Liver (tissue), 9 donors: Measurements from ENCODE around the gene CIBAR2. TPM values are rescaled to one million over a fixed set of nuclear protein-coding genes. Genes with fewer than 3 reads are reported as not detected.

Experiments used
- DNase-seq: peaks from one replicate; pipeline ENCODE4 v3.0.0-alpha.2; 2017; ENCODE audit warnings: low spot score
- H3K27ac ChIP-seq, 2 donors: one replicate each; pipeline ENCODE4 v1.7.0; 2013; ENCODE audit warnings: inconsistent platforms in 2 of 2, low read length in 2 of 2, control low read depth in 1 of 2, low read depth in 1 of 2, mild to moderate bottlenecking in 1 of 2
- H3K27me3 ChIP-seq, 4 donors: one replicate each; pipeline versions ENCODE4 v1.6.1 to v1.7.0; 2013; ENCODE audit warnings: low read length in 3 of 4, inconsistent platforms in 1 of 4, mild to moderate bottlenecking in 1 of 4, moderate library complexity in 1 of 4; ENCODE audit not compliant: control insufficient read depth in 4 of 4, insufficient read depth in 4 of 4
- H3K36me3 ChIP-seq, 4 donors: one replicate each; pipeline versions ENCODE4 v1.6.1 to v1.7.0; 2013; ENCODE audit warnings: low read length in 3 of 4, mild to moderate bottlenecking in 3 of 4, low read depth in 1 of 4, moderate library complexity in 1 of 4; ENCODE audit not compliant: control insufficient read depth in 4 of 4, insufficient read depth in 3 of 4
- H3K4me1 ChIP-seq, 4 donors: one replicate each; pipeline versions ENCODE4 v1.6.1 to v1.7.0; 2013; ENCODE audit warnings: low read length in 3 of 4, mild to moderate bottlenecking in 3 of 4, moderate library complexity in 1 of 4; ENCODE audit not compliant: control insufficient read depth in 4 of 4, insufficient read depth in 4 of 4
- H3K4me3 ChIP-seq, 3 donors: one replicate each; pipeline versions ENCODE4 v1.6.1 to v1.7.0; 2013; ENCODE audit warnings: low read length in 3 of 3, control low read depth in 1 of 3, low read depth in 1 of 3, mild to moderate bottlenecking in 1 of 3
- H3K9ac ChIP-seq, 2 donors: one replicate each; pipeline ENCODE4 v1.7.0; 2013; ENCODE audit warnings: low read length in 2 of 2, mild to moderate bottlenecking in 2 of 2, moderate library complexity in 2 of 2, control low read depth in 1 of 2, low read depth in 1 of 2
- H3K9me3 ChIP-seq, 4 donors: one replicate each; pipeline versions ENCODE4 v1.6.1 to v1.7.0; 2013; ENCODE audit warnings: low read length in 3 of 4; ENCODE audit not compliant: control insufficient read depth in 4 of 4
- EGR1 ChIP-seq, 2 donors: IDR thresholded peaks; 2 replicates each; pipeline ENCODE4 v1.6.1; 2016 to 2018; ENCODE audit warnings: antibody characterized with exemption in 2 of 2, low read depth in 2 of 2
- FOXA2 ChIP-seq: IDR thresholded peaks from 2 replicates; pipeline ENCODE4 v1.6.1; 2016; ENCODE audit warnings: antibody characterized with exemption
- GABPA ChIP-seq, 2 donors: IDR thresholded peaks in 1 of 2; conservative IDR thresholded peaks in 1 of 2; 2 replicates each; pipeline ENCODE4 v1.6.1; 2016; ENCODE audit warnings: antibody characterized with exemption in 2 of 2, mild to moderate bottlenecking in 1 of 2, moderate library complexity in 1 of 2
- HNF4G ChIP-seq: IDR thresholded peaks from 2 replicates; pipeline ENCODE4 v1.6.1; 2016; ENCODE audit warnings: antibody characterized with exemption
- MAX ChIP-seq: IDR thresholded peaks from 2 replicates; pipeline ENCODE4 v1.6.1; 2016; ENCODE audit warnings: antibody characterized with exemption
- RAD21 ChIP-seq, 2 donors: IDR thresholded peaks; 2 replicates each; pipeline ENCODE4 v1.6.1; 2016; ENCODE audit warnings: antibody characterized with exemption in 2 of 2, mild to moderate bottlenecking in 2 of 2
- RXRA ChIP-seq, 2 donors: IDR thresholded peaks; 2 replicates each; pipeline ENCODE4 v1.6.1; 2017 to 2018; ENCODE audit warnings: antibody characterized with exemption in 2 of 2, mild to moderate bottlenecking in 1 of 2
- WGBS: extraction: QIAGEN DNeasy Blood & Tissue Kit; methylation state at CpG from one replicate; pipeline ENCODE4 v1.1.7; 2013; 5-methylcytosine and 5-hydroxymethylcytosine counted together
- polyA plus RNA-seq, 2 donors: library from polyadenylated mRNA; stranded (reverse) in 1 of 2; unstranded in 1 of 2; fragments of 200-250 nt in 1 of 2; fragments of >200 nt in 1 of 2; fragmentation: Nextera tagmentation in 1 of 2; extraction: Ambion mirVana in 1 of 2; gene quantifications; one replicate each; pipeline versions ENCODE4 v1.2.1 to v1.2.3, GENCODE V29; 2013 to 2015
- total RNA-seq, 2 donors: library from RNA; depleted of rRNA; stranded (reverse); fragments of >200 nt; gene quantifications; one replicate each; pipeline ENCODE4 v1.2.3, GENCODE V29; 2014
- TF ChIP-seq, protein P1 (sequence below): IDR thresholded peaks from 2 replicates; pipeline ENCODE4 v1.6.1; 2016; ENCODE audit warnings: antibody characterized with exemption, mild to moderate bottlenecking
- TF ChIP-seq, protein P2 (sequence below): fragments of 150-350 bp; IDR thresholded peaks from 2 replicates; pipeline ENCODE4 v1.5.1; 2017; ENCODE audit warnings: improper control_type of control experiment, low read depth, low read length; ENCODE audit not compliant: missing input control
- donor health status: healthy.
- donor health status: healthy.
- donor health status: healthy.
- donor health status: healthy.
- donor health status: healthy.

CIBAR2 gene
- total and polyA plus RNA-seq, 4 donors, result not detected

- Histone ChIP-seq H3K27ac (no peak overlapping the region), H3K4me1 (peaks cover 0 to 12% (median 6%) of the 10 kb centered on the region in 4 donors), H3K4me3 (no peak overlapping the region), H3K36me3 (no peaks in the 10 kb centered on the region), H3K27me3 (no peaks in the 10 kb centered on the region), H3K9me3 (no peaks in the 10 kb centered on the region), H3K9ac (no peak overlapping the region)
- DNase-seq, result no peak
- TF ChIP-seq HNF4G (no peak), FOXA2 (no peak), EGR1 (IDR thresholded peaks at IDR 0.05; ENCODE audit: low read depth in 2 of 2) (no peak), GABPA (IDR thresholded peaks at IDR 0.05 in 1 of 2, conservative IDR thresholded peaks at IDR 0.05 in 1 of 2) (no peak)
- TF ChIP-seq, protein P1, sequence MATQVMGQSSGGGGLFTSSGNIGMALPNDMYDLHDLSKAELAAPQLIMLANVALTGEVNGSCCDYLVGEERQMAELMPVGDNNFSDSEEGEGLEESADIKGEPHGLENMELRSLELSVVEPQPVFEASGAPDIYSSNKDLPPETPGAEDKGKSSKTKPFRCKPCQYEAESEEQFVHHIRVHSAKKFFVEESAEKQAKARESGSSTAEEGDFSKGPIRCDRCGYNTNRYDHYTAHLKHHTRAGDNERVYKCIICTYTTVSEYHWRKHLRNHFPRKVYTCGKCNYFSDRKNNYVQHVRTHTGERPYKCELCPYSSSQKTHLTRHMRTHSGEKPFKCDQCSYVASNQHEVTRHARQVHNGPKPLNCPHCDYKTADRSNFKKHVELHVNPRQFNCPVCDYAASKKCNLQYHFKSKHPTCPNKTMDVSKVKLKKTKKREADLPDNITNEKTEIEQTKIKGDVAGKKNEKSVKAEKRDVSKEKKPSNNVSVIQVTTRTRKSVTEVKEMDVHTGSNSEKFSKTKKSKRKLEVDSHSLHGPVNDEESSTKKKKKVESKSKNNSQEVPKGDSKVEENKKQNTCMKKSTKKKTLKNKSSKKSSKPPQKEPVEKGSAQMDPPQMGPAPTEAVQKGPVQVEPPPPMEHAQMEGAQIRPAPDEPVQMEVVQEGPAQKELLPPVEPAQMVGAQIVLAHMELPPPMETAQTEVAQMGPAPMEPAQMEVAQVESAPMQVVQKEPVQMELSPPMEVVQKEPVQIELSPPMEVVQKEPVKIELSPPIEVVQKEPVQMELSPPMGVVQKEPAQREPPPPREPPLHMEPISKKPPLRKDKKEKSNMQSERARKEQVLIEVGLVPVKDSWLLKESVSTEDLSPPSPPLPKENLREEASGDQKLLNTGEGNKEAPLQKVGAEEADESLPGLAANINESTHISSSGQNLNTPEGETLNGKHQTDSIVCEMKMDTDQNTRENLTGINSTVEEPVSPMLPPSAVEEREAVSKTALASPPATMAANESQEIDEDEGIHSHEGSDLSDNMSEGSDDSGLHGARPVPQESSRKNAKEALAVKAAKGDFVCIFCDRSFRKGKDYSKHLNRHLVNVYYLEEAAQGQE, result no peak
- 97% methylated on average over 21 of the region's 21 CpGs for WGBS
Observed at GRCh38 chr16:85087899-85088569, 24.2 kb downstream of the CIBAR2 start.

GRCh38 chr16:85086347-85087291 is 25.7 kb downstream of the CIBAR2 start:
- WGBS, result 82% methylated on average over 37 of the region's 37 CpGs
- peak; percentile 75 for DNase-seq
- Histone ChIP-seq H3K9me3 (no peaks in the 10 kb centered on the region), H3K27me3 (no peaks in the 10 kb centered on the region), H3K4me3 (no peak overlapping the region), H3K9ac (no peak overlapping the region), H3K36me3 (peaks cover 0 to 2% (median 0%) of the 10 kb centered on the region in 4 donors), H3K27ac (no peak overlapping the region), H3K4me1 (peaks cover 0 to 12% (median 6%) of the 10 kb centered on the region in 4 donors)
- TF ChIP-seq RXRA (IDR thresholded peaks at IDR 0.05) (peak in 1 of 2 donors; percentile 7), RAD21 (IDR thresholded peaks at IDR 0.05) (peak; percentile 74 to 83), MAX (no peak)
- TF ChIP-seq, protein P2, sequence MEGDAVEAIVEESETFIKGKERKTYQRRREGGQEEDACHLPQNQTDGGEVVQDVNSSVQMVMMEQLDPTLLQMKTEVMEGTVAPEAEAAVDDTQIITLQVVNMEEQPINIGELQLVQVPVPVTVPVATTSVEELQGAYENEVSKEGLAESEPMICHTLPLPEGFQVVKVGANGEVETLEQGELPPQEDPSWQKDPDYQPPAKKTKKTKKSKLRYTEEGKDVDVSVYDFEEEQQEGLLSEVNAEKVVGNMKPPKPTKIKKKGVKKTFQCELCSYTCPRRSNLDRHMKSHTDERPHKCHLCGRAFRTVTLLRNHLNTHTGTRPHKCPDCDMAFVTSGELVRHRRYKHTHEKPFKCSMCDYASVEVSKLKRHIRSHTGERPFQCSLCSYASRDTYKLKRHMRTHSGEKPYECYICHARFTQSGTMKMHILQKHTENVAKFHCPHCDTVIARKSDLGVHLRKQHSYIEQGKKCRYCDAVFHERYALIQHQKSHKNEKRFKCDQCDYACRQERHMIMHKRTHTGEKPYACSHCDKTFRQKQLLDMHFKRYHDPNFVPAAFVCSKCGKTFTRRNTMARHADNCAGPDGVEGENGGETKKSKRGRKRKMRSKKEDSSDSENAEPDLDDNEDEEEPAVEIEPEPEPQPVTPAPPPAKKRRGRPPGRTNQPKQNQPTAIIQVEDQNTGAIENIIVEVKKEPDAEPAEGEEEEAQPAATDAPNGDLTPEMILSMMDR, result peak; percentile 67
